Activated T-helper 1 cell treated with anti-CD3 and anti-CD28 coated beads, Interleukin-12 subunit alpha, Interleukin-12 subunit beta, Interleukin-2, Interleukin-4 antibody, amounts not matched to agents 30 ng/mL and 10 ng/mL and 1 ng/mL, durations not matched to agents 14 hours and 24 hours and 36 hours (primary cell): Measurements from ENCODE around the gene TNS3. TPM values are rescaled to one million over a fixed set of nuclear protein-coding genes. Genes with fewer than 3 reads are reported as not detected.

Source experiments
- DNase-seq: peaks from one replicate; pipeline ENCODE4 v3.0.0; 2021; ENCODE audit warnings: low spot score
- H3K27ac Mint-ChIP-seq: one replicate; pipeline ENCODE4 v1.8.0; 2021; ENCODE audit warnings: mild to moderate bottlenecking, mixed read lengths
- H3K27me3 Mint-ChIP-seq: one replicate; pipeline ENCODE4 v1.8.0; 2022; ENCODE audit warnings: mild to moderate bottlenecking, moderate library complexity, mixed read lengths; ENCODE audit not compliant: insufficient read depth
- H3K36me3 Mint-ChIP-seq: one replicate; pipeline ENCODE4 v1.8.0; 2021; ENCODE audit warnings: low read depth, mixed read lengths
- H3K4me1 Mint-ChIP-seq: one replicate; pipeline ENCODE4 v1.8.0; 2021; ENCODE audit warnings: low read depth, mixed read lengths
- H3K4me3 Mint-ChIP-seq: one replicate; pipeline ENCODE4 v1.8.0; 2021; ENCODE audit warnings: mild to moderate bottlenecking, moderate library complexity, mixed read lengths
- H3K9me3 Mint-ChIP-seq: one replicate; pipeline ENCODE4 v1.8.0; 2021; ENCODE audit warnings: mixed read lengths
- intact Hi-C: fragments of 100-400 bp; cut with micrococcal nuclease; formaldehyde crosslinking; loops from one replicate; pipeline ENCODE4 v1.15.1; 2024
- total RNA-seq: library from RNA; stranded (reverse); gene quantifications from 2 replicates; pipeline ENCODE4 v1.2.3, GENCODE V29; 2022

TNS3 gene
- total RNA-seq, 1 donor from 2014 or later = 5.8 TPM

DNA sequence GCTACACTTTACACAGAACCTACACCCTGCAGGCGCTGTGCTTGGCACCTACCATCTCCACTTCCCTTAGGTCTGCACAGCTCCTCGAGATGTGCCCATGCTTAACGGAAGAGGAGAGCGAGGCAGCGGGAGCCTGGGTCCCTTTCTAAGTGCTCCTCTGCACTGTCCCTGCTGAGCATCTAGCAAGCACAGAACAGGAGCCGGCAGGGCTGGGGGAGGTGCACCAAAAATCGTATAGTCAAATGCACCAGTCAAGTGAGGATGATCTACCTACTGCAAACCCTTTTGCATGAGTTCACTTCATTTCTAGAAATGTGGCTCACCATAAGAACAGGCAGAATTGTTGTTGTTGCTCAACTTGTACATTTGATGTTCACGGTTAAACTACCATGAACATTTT lies 267.7 kb downstream of the TNS3 start:
- Mint-ChIP-seq H3K4me1 (peaks cover 13% of the 10 kb centered on the region), H3K4me3 (no peak overlapping the region), H3K9me3 (no peaks in the 10 kb centered on the region), H3K27me3 (peaks cover 2% of the 10 kb centered on the region), H3K36me3 (no peaks in the 10 kb centered on the region), H3K27ac (no peak overlapping the region)
- intact Hi-C loops = loop anchor here (5.0 kb wide), 1 partner anchor 48 kb away; no protein-coding TSS in a partner anchor
- DNase-seq = no peak

DNA sequence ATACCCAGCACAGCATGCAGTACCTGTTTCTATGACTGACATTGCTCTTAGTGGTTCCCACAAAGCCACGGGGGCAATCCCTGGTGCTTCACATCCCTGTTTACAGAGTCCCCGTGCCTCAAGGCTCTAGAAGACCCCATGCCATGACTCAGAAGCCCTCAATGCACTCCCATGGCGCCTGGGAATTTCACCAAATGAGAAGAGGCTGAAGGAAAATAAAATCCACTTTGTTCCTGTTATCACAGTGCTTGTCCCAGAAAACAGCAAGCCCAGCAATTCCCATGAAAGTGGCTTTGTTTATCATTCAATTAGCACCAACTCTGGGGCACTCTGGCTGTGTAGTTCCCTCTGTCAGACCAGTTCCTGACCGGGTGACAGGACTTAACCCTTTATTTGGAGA lies 268.3 kb downstream of the TNS3 start:
- peaks cover 13% of the 10 kb centered on the region for H3K4me1 Mint-ChIP-seq

DNA sequence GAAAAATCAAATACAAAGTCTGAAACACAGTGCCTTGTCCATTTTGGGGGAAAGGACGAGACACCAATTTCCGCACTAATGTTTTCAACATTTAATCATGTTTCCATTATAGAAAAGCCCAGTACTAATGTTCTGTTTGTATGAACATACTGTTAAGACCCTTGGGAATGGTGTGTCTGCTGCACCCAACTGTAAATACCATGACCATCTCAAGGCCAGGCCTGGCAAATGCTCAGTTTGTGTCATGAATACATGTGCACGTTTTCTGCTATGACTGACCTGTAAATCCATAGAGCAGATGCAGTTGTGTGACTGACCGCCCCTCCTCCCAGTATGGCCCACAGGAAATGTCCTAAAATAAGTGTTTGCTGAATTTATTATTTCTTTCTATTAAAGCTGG lies 270.0 kb downstream of the TNS3 start:
- Mint-ChIP-seq H3K27me3 (peaks cover 2% of the 10 kb centered on the region), H3K9me3 (no peaks in the 10 kb centered on the region), H3K4me1 (no peaks in the 10 kb centered on the region), H3K36me3 (no peaks in the 10 kb centered on the region), H3K27ac (no peak overlapping the region), H3K4me3 (no peak overlapping the region)
- DNase-seq = no peak
- intact Hi-C loops = loop anchor here (5.0 kb wide), 1 partner anchor 50 kb away; no protein-coding TSS in a partner anchor

More for the DNA sequence above, 268.3 kb downstream of the TNS3 start:
- H3K27me3 Mint-ChIP-seq = peaks cover 2% of the 10 kb centered on the region
- no peaks in the 10 kb centered on the region for H3K9me3 Mint-ChIP-seq
- H3K27ac Mint-ChIP-seq = no peak overlapping the region
- intact Hi-C loops = loop anchor here (5.0 kb wide), 1 partner anchor 49 kb away; no protein-coding TSS in a partner anchor
- H3K4me3 Mint-ChIP-seq = no peak overlapping the region
- DNase-seq = no peak
- no peaks in the 10 kb centered on the region for H3K36me3 Mint-ChIP-seq

DNA sequence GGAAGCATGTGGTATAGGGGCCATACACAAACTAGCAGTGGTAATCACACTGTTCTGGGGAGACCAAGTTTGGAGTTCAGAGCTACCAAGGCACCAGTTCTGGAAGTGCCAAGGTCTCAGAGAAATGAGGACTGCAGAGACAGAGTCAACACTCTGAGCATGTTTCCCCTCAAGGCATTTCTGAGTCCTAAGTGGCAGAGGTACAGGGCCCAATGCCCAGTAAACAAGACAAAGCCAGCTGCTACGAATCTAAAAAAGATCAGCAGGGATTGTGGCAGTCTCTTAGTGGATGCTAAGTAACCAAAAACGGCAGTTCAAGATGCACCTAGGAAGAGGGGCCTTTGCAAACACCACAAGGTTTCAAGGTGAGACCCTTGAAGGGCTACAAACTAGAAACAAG lies 271.9 kb downstream of the TNS3 start:
- no peak for DNase-seq
- Mint-ChIP-seq H3K27me3 (no peaks in the 10 kb centered on the region), H3K27ac (peak overlapping the region; percentile 52), H3K9me3 (no peaks in the 10 kb centered on the region), H3K4me3 (no peak overlapping the region), H3K36me3 (no peaks in the 10 kb centered on the region), H3K4me1 (no peaks in the 10 kb centered on the region)
- intact Hi-C loops = loop anchor here (5.0 kb wide), 1 partner anchor 52 kb away; no protein-coding TSS in a partner anchor

DNA sequence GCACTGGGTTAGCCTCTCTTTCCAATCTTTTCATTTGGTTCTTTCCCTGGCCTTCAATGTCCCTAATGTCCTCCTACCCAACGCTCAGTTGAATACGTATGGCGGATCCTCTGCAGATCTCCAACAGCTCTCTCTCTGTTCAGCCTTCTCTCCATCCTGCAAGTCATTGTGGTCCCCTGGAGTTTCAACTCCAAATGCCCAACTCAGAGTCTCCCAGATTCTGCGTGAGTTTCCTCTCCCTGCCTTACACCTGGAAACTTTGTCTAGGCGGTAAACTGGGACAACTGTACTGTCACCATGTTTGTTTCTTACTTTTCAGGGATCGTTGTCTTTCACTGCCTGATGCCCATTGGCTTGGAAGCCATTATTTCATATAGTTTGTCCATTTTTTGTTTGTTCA lies 273.1 kb downstream of the TNS3 start:
- no peak overlapping the region for H3K4me3 Mint-ChIP-seq
- H3K9me3 Mint-ChIP-seq = no peaks in the 10 kb centered on the region
- no peak overlapping the region for H3K27ac Mint-ChIP-seq
- intact Hi-C loops = no loop called here
- DNase-seq = no peak
- H3K36me3 Mint-ChIP-seq = no peaks in the 10 kb centered on the region
- H3K4me1 Mint-ChIP-seq = no peaks in the 10 kb centered on the region
- H3K27me3 Mint-ChIP-seq = no peaks in the 10 kb centered on the region

DNA sequence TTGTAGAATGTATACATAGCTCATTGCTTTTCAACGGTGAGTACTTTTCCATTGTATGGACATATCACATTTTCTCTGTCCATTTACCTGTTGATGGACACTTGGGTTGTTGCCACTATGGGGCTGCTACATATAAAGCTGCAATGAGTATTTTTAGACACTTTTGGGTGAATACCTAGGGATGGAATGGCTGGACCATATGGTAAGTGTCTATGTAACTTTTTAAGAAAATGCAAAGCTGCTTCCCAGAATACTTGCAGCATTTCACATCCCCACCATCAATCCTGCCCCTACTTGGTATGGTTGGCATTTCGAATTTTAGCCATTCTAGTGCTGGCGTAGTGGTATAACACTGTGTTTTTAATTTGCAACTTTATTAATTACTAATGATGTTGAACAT lies 274.6 kb downstream of the TNS3 start:
- Mint-ChIP-seq H3K9me3 (no peaks in the 10 kb centered on the region), H3K36me3 (no peaks in the 10 kb centered on the region), H3K4me3 (no peak overlapping the region), H3K27me3 (no peaks in the 10 kb centered on the region), H3K4me1 (no peaks in the 10 kb centered on the region), H3K27ac (no peak overlapping the region)
- no peak for DNase-seq
- intact Hi-C loops = no loop called here

DNA sequence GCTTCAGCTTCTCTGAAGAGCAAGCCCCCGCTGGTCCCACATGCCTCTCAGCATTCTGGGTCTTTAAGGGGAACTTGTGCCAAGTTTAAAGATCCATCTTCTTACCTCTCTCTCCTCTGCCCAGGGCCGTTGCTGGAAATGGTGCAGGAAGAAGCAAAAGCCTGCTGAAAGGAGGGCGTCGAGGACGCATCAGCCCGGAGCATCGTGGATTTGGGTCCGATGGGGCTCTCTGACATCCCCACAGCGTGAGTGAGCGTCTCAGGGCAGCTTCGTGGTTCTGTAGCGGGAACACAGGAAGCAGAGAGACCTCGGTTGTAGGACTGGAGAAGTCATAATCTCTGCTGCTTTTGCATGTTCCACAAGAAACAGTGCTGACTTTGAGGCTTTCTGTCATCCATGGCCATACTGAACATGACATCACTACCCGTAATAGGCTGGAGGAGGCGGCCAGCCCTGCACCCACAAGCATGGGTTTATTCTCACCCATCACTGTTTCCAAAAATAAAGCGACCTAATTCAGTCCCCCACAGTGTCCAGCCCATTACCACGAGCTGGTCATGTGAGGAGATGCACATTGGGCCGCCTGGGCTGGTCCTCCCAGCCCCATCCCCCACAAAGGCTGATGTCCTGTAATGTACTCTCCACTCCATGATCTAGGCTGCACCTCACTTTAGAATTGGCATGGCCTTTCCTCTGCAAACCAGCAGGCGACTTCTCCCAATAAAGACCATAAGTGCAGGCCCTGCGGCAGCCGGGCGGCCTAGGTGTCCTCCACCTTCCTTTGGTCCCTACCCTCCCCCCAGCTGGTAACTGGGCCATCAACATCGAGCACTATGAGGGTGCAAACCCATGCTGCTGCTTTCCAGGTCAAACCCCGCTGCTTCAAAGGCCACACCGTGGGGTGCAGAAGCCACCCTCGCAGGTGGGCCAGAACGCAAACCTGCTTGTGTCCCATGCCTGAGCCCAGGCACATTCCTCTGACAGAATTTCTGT lies 276.9 kb downstream of the TNS3 start:
- no peak overlapping the region for H3K27ac Mint-ChIP-seq
- H3K36me3 Mint-ChIP-seq = no peaks in the 10 kb centered on the region
- DNase-seq = no peak
- no peak overlapping the region for H3K4me3 Mint-ChIP-seq
- H3K27me3 Mint-ChIP-seq = no peaks in the 10 kb centered on the region
- H3K9me3 Mint-ChIP-seq = no peaks in the 10 kb centered on the region
- no peaks in the 10 kb centered on the region for H3K4me1 Mint-ChIP-seq
- intact Hi-C loops = loop anchor here (2.0 kb wide), 1 partner anchor 14 kb away; no protein-coding TSS in a partner anchor

DNA sequence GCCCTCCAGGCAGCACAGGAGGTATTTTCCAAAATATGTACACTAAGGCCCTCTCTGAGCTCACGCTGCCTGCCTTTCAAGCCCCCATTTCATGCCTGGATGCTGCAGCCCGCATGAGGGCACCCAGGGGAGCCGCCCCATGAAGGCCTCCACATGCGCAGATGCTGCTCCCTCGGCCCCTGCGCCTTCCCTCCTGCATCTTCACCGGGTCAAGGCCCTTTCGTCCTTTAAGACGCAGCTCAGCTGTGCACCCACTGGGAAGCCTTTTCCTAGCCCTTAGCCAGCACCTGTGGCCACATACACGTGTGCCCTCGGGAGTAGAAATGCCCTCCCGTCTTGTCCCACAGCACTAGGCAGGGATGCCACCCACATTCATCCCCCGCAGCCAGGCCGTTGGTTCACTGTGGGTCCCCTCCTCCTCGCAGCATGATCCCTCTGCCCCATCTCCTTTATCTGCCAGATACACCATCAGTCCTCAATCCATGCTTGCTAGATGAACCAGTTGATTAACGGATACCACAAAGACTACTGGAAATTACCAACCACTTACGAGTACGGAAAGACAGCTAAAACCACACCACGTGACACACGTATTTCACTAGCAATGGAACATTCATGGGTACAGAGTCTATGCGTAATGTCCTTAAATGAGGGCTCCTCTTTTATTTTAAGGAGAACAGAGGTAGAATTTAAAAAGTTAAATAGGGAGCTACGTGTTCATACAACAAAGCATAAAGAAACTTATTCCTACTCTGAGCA lies 278.0 kb downstream of the TNS3 start:
- intact Hi-C loops = loop anchor here (2.0 kb wide), 1 partner anchor 13 kb away; no protein-coding TSS in a partner anchor
- H3K27me3 Mint-ChIP-seq = no peaks in the 10 kb centered on the region
- DNase-seq = no peak
- H3K36me3 Mint-ChIP-seq = no peaks in the 10 kb centered on the region
- H3K9me3 Mint-ChIP-seq = no peaks in the 10 kb centered on the region
- no peak overlapping the region for H3K4me3 Mint-ChIP-seq
- no peaks in the 10 kb centered on the region for H3K4me1 Mint-ChIP-seq
- H3K27ac Mint-ChIP-seq = no peak overlapping the region

DNA sequence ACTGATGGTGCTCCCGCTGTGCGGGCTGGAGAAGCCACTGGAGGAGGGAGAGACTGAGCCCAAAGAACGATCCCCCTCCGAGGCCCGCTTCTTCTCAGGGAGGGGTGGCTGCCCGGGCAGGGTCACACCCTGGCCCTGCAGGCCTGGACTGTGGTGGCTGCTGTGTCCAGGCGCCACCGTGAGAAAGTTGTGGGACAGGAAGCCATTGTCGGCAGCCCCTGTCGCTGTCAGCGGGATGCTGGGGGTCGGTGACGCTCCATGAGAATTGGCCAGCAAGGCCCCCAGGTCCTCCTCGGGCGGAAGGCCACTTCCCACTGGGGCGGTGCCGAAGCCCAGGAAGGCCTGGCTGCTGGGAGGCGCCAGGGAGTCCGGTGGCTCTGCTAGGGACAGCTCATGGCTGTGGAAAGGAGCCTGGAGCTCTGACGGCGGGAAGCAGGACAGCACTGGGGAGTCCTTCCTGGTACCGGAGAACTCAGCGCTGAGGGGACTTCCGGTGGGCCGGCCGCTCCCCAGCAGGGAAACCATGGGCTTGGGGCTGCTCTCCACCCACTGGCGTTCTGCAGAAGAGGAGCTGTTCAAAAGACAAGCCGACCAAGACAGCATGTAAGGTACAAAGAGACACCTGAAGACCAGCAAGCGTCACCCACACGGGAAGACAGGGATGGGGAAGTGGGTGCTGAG lies 278.8 kb downstream of the TNS3 start:
- DNase-seq = no peak
- no peak overlapping the region for H3K27ac Mint-ChIP-seq
- no peak overlapping the region for H3K4me3 Mint-ChIP-seq
- no peaks in the 10 kb centered on the region for H3K4me1 Mint-ChIP-seq
- intact Hi-C loops = no loop called here
- no peaks in the 10 kb centered on the region for H3K36me3 Mint-ChIP-seq
- H3K9me3 Mint-ChIP-seq = no peaks in the 10 kb centered on the region
- H3K27me3 Mint-ChIP-seq = no peaks in the 10 kb centered on the region

DNA sequence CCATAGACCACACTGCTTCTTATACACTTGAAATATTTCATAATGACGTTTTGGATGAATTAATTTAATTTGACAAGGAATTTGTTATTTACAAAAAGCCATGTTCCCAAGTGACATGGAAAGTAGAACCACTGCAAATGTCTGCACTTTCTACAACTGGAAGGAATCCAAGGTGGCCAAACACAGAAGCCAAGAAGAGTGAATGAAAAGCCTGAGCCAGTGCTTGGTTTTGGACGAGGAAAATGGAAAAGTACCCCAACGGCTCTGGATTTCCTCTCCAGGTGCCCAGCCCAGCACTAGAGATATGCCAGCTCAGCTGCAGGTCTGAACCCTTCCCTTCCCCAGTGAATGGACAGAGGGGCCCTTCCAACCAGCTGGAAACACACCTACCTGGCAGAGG lies 279.4 kb downstream of the TNS3 start:
- H3K27ac Mint-ChIP-seq = no peak overlapping the region
- H3K36me3 Mint-ChIP-seq = no peaks in the 10 kb centered on the region
- intact Hi-C loops = no loop called here
- no peak overlapping the region for H3K4me3 Mint-ChIP-seq
- H3K4me1 Mint-ChIP-seq = no peaks in the 10 kb centered on the region
- no peaks in the 10 kb centered on the region for H3K9me3 Mint-ChIP-seq
- DNase-seq = no peak
- H3K27me3 Mint-ChIP-seq = no peaks in the 10 kb centered on the region

DNA sequence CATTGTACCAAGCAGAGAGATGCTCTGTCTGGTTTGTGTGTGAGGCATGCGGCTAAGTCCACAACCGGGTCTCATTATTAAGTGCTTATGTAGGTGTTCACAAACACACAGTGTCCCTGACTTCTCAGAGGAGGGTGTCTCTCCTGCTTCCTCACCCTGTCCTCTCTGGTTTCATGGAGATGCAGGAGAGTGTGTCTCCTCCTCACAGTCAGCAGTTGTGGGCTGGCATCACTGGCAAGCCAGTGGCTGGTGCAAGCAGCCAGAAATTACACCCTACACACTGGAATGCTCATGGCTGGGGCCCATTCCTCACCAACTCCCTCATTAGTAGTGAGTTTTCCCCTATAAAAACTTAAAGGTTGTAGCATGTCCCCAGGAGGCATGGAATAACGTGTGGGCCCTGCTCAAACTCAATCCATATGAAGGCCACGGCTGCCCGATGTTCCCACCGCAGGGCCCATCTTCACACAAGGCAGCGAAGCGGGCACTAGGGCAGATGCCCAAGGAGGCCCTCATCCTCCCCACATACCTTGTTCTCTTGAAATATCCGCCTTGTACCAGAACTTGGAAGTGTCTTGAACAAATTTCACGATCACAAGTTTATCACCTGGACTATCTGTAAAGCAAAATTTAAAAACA lies 280.1 kb downstream of the TNS3 start:
- H3K4me3 Mint-ChIP-seq = no peak overlapping the region
- H3K27me3 Mint-ChIP-seq = no peaks in the 10 kb centered on the region
- intact Hi-C loops = no loop called here
- no peaks in the 10 kb centered on the region for H3K36me3 Mint-ChIP-seq
- no peak overlapping the region for H3K27ac Mint-ChIP-seq
- DNase-seq = no peak
- no peaks in the 10 kb centered on the region for H3K9me3 Mint-ChIP-seq
- no peaks in the 10 kb centered on the region for H3K4me1 Mint-ChIP-seq

DNA sequence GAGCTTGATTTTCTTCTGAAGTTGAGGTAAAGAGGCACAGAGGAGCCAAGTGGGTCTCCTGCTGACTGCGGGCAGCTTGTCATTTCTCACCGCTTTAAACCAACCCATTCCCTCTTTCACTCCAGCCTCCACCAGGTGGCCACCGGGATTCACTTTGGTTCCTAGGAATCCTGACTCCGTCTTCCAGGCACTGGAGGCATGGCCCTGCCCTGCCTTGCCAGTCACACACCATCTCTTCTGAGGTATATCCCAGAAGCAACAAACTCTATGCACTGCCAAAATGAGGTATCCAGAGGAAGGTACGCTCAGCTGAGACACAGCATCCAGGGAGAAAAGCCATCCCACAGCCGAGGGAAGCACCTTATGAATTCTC lies 280.8 kb downstream of the TNS3 start:
- no peaks in the 10 kb centered on the region for H3K9me3 Mint-ChIP-seq
- no peak overlapping the region for H3K4me3 Mint-ChIP-seq
- H3K27ac Mint-ChIP-seq = no peak overlapping the region
- H3K36me3 Mint-ChIP-seq = no peaks in the 10 kb centered on the region
- intact Hi-C loops = no loop called here
- no peaks in the 10 kb centered on the region for H3K27me3 Mint-ChIP-seq
- no peaks in the 10 kb centered on the region for H3K4me1 Mint-ChIP-seq
- no peak for DNase-seq
